ENCODE data around the gene APH1B.
"Not testable (repeated sequence)": the region's sequence is repeated elsewhere in the genome, so short reads cannot be mapped to it uniquely, and the experiment has no call there.

The APH1B gene

DNA sequence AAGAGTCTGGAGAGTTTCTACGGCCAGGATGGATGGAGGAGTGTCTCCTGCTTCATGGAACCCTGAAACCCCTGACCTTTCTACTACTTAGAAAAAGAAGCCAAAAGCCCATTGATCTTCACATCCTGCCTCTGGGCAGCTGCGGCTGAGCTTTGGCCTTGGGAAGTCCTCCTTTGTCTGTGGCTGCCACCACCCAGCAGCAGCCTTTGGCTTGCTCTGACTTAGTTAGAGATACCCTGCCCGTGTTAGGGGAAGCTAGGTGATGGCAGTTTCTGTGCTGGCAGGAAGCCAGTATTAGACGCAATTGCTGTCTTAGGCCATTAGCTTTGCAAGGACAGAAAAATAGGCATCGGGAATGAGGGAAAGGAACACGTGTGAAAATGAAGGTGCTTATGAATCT is 18.8 kb downstream of the APH1B start:
- no peak for DNase-seq (ENCODE audit: low spot score)

DNA sequence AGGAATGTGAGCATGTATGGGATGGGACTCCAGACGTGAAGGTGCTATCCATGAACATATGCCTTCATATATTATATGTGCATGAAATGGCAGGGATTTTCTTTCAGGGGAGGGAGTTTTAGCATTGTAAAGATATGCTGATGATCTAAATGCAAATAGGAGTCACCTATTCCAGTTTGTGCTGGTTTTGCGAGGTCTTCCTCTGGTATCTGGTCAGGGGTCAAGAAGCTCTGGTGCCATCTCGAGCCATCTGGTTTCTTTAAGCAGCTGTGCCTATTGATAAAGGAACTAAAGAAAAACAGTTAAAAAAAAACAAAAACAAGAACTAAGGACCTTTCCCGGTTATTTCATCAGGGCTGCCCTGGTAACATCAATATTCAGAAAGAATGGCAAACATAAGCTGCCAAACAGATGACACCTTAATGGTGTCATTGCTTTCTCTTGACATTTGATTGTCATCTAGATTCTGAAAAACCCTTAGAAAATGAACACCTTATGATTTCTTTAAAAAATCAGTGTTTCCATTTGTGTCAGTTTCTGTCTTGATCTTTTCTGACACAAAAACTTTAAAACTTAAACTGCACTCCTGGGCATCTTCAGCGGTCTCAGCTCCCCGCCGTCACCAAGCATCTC is 22.7 kb downstream of the APH1B start:
- DNase-seq (ENCODE audit: low spot score) = no peak

DNA sequence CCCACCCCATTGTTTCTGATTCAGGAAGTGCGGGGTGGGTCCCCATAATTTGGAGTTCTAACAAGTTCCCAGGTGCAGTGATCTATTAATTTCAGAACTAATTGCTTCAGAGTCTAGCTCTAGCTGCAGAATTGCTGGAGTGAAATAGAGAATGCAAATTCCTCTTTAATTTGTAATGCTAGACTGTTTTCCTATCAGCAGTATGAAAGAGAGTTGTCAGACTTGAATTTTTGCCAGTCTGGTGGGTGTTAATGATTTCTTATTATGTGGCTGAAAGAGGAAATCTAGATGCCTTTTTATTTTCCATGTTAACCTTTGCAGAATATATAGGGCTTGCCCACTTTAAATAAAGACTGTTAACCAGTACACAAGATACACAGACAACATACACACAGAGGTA is 23.7 kb downstream of the APH1B start:
- no peak for DNase-seq (ENCODE audit: low spot score)

DNA sequence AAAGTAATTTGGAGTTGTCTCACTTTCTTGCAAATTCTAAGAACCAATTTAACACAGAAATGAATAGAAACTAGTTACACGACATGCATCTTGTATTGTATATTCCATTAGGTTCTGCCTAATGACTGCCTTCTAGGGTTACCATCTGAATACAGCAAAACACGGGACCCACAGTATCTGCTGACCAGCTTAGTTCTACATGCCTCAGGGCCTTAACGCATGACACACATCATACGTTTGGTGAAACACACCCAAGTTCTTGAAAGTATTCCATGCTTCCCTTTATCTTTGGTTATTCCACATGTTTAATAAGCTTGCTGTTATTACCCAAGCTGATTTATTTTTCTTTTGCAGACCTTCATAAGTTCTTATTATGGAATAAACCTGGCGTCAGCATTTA is 27.9 kb downstream of the APH1B start:
- DNase-seq (ENCODE audit: low spot score) = no peak

DNA sequence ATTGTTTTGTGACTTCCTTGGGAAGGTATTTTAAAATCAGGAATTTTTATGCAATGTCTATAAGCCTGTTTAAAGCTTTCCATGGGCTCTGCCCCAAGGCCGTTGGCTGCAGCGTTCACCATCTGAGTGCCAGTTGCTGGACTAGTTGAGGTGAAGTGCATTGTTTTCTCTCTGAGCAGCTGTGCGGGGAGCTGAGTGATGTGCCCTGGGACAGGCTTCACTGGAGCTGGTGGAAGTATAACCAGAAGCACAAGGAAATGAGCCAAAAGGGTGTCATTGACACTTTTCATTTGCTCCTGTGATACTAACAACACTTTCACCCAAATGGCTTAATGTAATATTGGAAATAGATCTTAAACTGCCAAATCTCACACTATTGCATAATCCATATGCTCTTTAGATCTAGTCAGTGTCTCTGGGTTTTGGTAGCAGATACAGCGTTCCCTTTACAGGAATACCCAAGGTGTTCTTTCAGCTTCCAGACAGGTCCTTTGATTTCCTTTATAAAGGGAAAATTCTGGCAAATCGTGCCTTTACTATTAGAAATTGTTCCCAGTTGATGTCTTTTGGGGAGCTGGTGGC is 29.2 kb downstream of the APH1B start:
- no peak for DNase-seq (ENCODE audit: low spot score)

DNA sequence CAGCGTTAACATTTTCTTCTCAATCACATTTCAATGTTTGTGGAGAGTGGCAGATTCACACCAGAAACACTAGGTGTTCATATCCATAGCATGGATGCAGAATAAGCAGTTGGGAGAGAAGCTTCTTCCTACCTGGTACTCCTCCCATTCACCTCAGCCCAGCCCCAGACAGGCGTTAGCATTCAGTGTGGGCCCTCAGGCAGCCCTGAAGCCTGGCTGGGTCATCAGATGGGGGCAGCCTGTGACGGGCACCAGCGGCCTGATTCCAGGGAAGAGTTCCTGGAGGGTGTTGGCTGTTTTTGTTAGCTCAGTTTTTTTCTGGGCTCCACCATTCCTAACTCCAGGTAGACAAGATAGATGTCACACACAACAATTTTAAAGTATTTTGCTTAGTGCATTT is 31.1 kb downstream of the APH1B start:
- no peak for DNase-seq (ENCODE audit: low spot score)

DNA sequence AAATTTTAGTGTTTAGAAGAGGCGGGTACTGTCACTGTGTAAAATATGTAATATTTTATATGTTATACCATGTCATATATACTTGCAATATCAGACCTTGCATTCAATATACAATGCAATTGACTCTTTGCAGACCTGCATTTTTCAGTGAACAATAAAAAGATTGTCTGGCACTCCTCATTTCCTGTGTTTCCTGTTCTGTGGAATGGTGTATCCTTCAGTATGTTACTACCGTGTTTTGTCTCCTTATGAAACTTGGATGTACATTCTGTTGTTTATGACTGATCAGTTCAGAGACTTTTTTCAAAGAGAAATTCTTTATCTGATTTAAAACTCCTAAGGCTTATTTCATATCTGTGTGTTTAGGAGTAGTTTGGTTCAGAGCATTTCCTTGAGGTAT is 31.5 kb downstream of the APH1B start:
- no peak for DNase-seq (ENCODE audit: low spot score)

DNA sequence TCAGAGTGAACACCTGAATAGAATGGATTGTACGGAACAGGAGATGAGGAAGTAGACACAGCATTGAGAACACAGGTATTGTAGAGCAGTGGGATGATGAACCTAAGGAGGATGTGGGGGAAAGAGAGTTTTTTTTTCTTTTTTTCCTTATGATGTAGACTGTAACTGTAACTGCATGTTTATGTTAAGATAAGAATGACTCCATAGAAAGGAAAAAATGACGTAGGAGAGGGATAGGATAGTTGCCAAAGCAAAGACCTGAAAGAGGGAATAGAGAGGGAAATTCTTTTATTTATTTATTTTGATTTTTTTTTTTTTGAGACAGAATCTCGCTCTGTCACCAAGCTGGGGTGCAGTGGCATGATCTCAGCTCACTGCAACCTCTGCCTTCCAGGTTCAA is 33.2 kb downstream of the APH1B start:
- DNase-seq (ENCODE audit: low spot score) = no peak

DNA sequence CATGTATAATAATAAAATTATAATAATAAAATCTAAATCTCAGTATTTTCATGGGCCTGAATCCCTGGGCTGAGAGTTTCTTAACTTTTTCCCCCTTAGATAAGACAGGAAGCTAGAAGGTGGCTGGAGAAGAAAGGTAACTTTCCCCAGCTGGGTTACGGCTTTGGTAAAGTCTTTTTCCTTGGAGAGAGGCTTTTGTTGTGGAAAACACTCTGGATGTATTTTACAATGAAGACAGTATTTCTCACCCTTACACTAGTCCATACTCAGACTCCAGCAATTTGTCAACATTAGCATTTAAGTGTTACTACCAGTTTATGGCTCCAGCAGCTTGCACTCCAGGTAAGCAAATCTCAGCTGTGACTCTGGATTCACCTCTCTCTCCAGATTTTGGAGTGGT is 34.9 kb downstream of the APH1B start:
- no peak for DNase-seq (ENCODE audit: low spot score)

DNA sequence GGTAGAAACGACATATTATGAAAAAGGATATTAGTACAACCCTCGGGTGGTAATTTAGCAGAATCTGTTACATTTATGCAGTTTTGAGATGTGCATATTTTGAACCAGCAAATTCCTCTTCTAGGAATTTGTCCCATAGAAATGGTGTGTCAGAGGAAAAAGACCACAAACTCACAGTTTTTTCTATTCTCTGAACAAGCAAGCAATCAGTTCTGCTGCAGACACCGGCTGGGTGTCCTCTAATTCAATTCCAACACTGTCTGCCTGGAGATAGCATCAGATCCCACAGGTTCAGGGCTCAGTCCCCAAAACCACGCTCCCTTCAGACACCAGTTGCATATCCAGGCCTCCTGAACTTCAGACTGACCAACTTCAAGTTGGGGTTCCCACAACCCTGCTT is 36.4 kb downstream of the APH1B start:
- no peak for DNase-seq (ENCODE audit: low spot score)

DNA sequence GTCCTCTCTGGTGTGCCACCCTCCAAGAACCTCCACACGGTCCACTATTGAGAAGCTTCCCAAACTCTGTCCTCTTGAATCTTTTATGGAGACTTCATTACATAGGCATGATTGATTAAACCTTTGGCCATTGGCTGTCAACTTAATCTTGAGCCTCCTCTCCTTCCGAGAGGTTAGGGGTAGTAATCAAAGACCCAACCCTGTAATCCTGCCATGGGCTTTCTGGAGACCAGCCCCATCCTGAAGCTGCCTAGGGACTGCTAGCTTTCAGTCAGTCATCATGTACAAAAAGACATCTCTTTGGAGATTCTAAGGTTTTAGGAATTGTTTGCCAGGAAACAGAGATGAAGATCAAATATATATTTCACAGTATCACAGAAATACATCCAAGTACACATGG is 37.0 kb downstream of the APH1B start:
- no peak for DNase-seq (ENCODE audit: low spot score)

DNA sequence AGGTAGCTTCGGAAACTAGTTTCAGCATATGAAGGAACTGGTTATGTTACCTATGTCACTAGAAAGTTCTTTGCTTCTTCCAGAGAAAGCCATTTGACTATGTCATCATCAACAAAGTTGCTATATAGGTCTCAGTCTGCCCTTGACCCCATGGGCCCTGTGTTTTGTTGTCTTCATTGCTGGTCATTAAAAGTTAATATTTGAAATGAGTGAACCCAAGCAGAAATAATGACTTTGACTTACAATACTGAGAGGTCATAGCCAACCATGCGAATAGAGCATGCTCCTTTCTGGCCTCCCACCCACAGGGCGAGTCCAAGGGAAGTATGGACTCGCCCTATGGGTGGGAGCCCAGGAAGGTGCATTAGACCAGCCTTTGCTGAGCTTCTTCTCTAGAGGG is 40.9 kb downstream of the APH1B start:
- no peak for DNase-seq (ENCODE audit: low spot score)

DNA sequence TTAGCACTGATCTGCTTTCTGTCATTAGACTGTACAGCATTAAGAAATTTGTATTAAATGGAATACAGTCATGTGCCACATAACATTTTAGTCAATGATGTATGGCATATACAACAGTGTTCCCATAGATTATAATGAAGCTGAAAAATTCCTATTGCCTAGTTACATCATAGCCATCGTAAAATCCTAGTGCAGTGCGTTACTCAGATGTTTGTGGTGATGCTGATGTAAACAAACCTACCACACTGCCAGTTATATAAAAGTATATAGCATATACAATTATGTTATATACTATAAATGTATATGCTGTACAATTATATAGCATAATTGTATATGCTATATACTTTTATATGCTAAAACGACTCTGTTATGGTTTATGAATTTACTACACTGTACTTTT is 41.7 kb downstream of the APH1B start:
- DNase-seq (ENCODE audit: low spot score) = no peak

DNA sequence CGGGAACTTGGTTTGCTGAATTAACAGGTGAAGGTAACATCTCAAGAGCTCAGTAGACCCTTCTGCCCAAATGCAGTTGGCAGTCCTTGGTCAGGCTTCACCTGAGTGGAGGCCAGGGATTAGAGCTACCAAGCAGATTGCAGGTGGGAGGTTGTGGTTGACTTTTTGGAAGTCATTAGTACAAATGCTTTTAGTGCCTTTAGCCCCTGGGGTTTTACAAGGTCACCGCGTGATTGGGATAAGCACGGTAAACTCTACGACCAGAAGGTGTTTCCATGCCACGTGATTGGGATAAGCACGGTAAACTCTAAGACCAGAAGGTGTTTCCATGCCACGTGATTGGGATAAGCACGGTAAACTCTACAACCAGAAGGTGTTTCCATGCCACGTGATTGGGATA is 43.0 kb downstream of the APH1B start:
- not testable (repeated sequence) for DNase-seq (ENCODE audit: low spot score)

DNA sequence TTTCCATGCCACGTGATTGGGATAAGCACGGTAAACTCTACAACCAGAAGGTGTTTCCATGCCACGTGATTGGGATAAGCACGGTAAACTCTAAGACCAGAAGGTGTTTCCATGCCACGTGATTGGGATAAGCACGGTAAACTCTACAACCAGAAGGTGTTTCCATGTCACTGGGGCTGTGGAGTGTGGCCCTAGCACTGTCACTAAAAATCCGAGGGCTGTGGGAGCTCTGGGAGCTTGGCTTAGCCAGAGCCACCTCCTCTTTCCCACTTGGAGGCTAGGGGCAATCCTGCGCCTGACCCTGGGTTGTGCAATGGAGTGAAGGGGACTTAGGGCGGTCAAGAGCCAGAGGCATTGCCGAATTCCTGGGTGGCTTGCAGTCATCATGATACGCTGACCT is 43.6 kb downstream of the APH1B start:
- not testable (repeated sequence) for DNase-seq (ENCODE audit: low spot score)

DNA sequence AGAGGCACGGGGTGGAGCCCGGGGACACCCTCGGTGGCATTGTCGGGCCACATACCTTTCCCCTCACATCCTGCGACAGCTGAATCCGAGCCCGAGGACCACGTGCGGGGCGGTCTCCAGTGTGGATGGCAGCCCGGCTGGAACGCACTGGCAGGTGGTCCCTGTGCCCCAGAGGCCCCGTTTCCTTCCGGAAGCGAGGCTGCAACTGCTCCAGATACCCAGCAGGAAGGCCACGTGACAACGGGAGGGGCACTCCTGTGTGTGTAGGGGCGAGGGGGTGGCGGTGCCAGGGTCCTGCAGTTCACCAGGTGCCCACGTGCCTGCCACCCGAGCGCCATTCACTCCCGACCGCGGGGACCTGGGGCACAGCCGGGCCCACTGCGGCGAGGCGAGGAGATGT is 44.1 kb downstream of the APH1B start:
- DNase-seq (ENCODE audit: low spot score) = no peak

DNA sequence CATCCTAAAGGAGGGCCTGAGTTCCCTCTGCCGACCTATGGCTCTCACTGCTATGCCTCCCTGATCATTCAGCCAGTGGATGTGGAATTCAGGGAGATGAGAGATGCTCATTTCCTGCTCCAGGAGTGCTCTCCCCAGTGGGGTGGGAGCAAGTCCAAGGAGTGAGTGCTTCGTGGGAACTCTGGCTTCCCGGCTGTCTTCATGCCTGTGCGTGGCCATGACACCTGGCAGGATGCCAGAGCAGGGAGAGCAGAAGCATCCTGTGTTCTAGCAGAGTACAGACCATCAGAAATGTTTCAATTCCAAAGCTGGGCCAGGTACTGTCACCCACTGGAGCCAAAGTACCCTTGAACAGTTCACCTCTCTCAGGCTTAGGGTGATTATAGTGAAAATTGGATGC is 45.1 kb downstream of the APH1B start:
- DNase-seq (ENCODE audit: low spot score) = no peak

DNA sequence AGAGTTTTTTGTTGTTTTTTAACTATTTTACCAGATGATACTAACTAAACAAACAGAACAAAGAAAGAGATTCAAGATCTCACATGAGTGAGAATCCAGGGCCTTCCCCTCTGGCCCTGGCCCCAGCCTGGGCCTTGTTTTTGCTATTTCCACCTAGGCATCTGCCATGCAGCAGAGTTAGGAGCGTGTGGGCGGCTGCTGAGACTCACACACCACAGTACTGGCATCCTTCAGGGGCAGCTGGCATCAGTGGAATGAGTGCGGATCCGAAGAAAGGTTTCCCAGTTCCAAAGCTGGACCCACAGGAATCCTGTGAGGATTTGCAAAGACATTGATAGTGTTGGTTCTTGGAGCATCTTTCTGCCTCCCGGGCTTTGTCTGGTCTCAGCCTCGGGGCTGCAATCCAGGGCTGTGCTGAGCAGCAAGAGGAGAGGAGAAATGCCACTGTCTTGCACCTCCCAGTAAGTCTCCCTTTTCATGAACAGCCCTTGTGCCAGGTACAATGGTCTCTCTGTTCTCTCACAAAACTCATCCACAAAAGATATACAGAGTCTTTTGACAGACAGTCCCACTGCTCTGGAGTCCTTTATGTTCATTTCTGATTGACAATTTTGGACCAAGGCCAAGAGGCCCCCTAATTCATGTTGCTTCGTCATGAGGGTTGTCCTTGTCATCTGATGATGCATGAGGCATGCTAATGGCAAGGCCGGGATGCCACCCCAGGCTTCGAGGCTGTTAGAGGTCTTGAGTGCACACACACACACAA is 46.6 kb downstream of the APH1B start:
- DNase-seq (ENCODE audit: low spot score) = no peak

DNA sequence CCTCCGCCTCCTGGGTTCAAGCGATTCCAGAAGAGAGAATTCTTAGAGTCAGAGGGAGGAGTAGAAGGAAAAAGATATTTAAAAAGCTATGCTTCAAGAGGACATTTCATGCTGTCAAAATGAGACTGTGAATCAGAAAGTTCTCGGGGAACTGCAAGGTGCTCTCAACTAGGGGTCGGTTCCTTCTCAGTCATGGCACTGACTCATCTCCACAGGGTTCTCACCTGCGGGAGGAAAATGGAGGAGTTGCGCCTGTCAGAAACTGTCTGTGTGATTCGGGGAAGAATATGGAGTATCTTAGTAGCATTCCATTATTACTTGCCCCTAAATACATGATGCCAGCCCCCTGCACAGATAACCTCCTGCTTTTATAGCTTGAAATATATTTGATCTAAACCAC is 47.4 kb downstream of the APH1B start:
- DNase-seq (ENCODE audit: low spot score) = no peak

DNA sequence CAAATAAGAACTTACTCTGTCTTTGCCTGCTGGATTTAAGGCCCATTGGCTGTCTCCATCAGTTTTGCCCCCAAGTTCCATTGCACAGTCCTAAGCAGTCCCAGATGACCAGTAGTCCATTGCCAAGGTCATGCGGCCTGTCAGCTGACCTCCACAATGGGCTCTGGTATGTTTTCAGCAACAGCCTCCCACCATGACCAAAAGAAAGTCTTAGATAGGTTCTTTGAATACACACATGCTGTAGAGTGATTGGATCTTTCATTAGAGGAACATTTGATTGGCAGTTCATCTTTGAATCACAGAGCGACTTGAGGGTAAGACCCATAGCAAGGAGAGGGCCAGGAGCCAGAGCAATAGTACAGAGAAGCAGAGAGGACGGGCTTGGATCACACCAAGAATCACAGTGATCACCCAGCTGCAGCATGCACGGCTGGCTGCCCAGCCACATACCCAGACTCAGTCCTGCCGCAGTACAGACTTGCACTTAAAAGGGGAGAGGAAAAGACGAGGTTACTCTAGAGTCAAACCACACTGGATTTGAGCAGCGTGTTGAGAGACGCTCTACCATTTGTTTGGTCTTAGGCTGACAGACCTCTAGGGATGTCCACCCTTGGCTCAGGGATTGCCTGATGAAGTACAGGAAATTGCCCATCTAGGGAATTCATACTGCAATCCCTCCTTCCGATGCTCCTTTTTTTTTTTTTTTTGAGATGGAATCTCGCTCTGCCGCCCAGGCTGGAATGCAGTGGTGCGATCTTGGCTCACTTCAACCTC is 50.4 kb downstream of the APH1B start:
- DNase-seq (ENCODE audit: low spot score) = no peak

DNA sequence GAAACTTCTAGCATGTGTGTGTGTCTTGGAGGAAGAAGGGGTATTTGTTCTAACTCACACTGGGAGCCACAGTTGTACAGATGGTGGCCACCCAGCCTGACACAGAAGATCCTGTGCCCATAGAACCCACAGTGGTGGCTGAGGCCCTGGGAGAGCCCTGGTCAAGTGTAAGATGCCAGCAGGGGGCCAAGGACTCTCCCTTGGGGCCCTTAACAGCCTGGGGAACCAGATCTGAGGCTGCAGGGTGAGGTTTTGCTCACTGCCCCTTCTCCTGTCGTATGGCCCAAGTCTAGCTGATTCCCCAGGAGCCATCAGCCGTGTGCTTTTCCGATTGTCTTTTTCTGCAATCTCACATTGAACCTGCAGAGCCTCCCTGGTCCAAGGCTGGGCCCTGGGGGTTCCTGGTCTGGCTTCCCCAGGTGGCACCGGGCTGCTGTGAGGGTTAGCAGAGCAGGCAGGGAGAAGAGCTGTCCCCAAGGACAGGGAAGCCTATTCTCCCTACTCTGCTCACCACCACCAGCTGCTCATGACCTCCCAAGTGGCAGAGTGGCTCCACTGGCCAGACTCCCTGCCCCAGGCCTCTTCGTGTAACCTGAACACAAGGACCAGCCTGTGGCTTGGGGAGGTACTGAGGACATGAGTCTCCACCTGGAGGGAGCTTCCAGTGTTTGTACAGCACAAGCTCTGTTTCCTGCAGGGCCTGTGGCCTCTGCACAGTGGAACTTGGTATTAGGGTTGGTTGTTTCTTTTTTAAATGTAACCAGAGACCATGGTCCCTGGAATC is 52.4 kb downstream of the APH1B start:
- DNase-seq (ENCODE audit: low spot score) = no peak

DNA sequence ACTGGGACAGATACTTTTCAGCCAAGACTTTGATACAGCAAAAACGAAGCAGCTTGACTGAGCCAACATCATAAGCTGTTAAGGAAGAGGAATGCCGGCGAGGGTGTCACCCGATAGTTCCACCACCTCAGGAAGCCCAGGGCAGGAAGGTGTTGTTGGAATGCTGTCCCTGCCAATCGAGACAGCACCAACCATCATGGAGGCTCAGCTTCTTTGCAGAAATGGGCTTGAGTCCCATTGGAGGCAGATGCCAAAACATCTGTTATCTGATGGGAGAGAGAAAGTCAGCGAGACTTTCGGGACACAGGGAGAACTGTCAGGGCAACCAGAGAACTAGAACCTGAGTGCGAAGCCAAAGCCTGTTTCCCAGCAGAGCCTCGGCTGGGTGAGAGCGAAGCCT is 53.5 kb downstream of the APH1B start:
- DNase-seq (ENCODE audit: low spot score) = no peak
